BE2C (cell line): ENCODE results near the gene MESP1.

Experiments
- DNase-seq: peaks from one replicate; pipeline ENCODE4 v3.0.0-alpha.2; 2020
- H3K27me3 ChIP-seq: fragments of 250-450 bp; sonication (Bioruptor Pico); 2 replicates; pipeline ENCODE4 v1.5.1; 2020; ENCODE audit warnings: mild to moderate bottlenecking
- H3K36me3 ChIP-seq: fragments of 250-450 bp; sonication (Bioruptor Pico); 2 replicates; pipeline ENCODE4 v1.5.1; 2020; ENCODE audit warnings: mild to moderate bottlenecking
- H3K4me1 ChIP-seq: fragments of 250-450 bp; sonication (Bioruptor Pico); 2 replicates; pipeline ENCODE4 v1.5.1; 2020
- H3K4me3 ChIP-seq: 2 replicates; pipeline ENCODE4 v1.5.1; 2011; ENCODE audit warnings: low read depth, low read length
- H3K9me3 ChIP-seq: fragments of 250-450 bp; sonication (Bioruptor Pico); 2 replicates; pipeline ENCODE4 v1.5.1; 2020
- CTCF ChIP-seq: IDR thresholded peaks from 2 replicates; pipeline ENCODE4 v1.5.1; 2012; ENCODE audit warnings: mild to moderate bottlenecking, low read depth, low read length

Gene MESP1

GRCh38 chr15:89749526-89749925 is 1.5 kb downstream of the MESP1 start:
- DNase-seq, result no peak
- H3K4me1 ChIP-seq, result no peaks in the 10 kb centered on the region
- TF ChIP-seq CTCF, result no peak
- H3K27me3 ChIP-seq, result no peaks in the 10 kb centered on the region
- no peaks in the 10 kb centered on the region for H3K36me3 ChIP-seq
- no peaks in the 10 kb centered on the region for H3K9me3 ChIP-seq
- no peak overlapping the region for H3K4me3 ChIP-seq

GRCh38 chr15:89749054-89749453 is 2.0 kb downstream of the MESP1 start:
- no peak for DNase-seq
- TF ChIP-seq CTCF, result no peak
- Histone ChIP-seq H3K4me3 (no peak overlapping the region), H3K4me1 (no peaks in the 10 kb centered on the region), H3K9me3 (no peaks in the 10 kb centered on the region), H3K36me3 (no peaks in the 10 kb centered on the region), H3K27me3 (no peaks in the 10 kb centered on the region)

GRCh38 chr15:89747708-89748682 is 3.1 kb downstream of the MESP1 start:
- Histone ChIP-seq H3K4me3 (no peak overlapping the region), H3K27me3 (no peaks in the 10 kb centered on the region), H3K4me1 (no peaks in the 10 kb centered on the region), H3K9me3 (no peaks in the 10 kb centered on the region), H3K36me3 (no peaks in the 10 kb centered on the region)
- no peak for TF ChIP-seq CTCF
- DNase-seq, result no peak

- no peak for TF ChIP-seq CTCF
- peak; percentile 16 for DNase-seq
- H3K4me3 ChIP-seq, result no peak overlapping the region
- no peaks in the 10 kb centered on the region for H3K27me3 ChIP-seq
- H3K36me3 ChIP-seq, result no peaks in the 10 kb centered on the region
- H3K4me1 ChIP-seq, result no peaks in the 10 kb centered on the region
- no peaks in the 10 kb centered on the region for H3K9me3 ChIP-seq
Observed at GRCh38 chr15:89746386-89746780, 4.7 kb downstream of the MESP1 start.

GRCh38 chr15:89745768-89746167 is 5.3 kb downstream of the MESP1 start:
- Histone ChIP-seq H3K4me1 (no peaks in the 10 kb centered on the region), H3K9me3 (no peaks in the 10 kb centered on the region), H3K36me3 (no peaks in the 10 kb centered on the region), H3K4me3 (no peak overlapping the region), H3K27me3 (no peaks in the 10 kb centered on the region)
- DNase-seq, result no peak
- no peak for TF ChIP-seq CTCF

GRCh38 chr15:89745131-89745530 is 5.9 kb downstream of the MESP1 start:
- Histone ChIP-seq H3K9me3 (no peaks in the 10 kb centered on the region), H3K4me3 (no peak overlapping the region), H3K4me1 (no peaks in the 10 kb centered on the region), H3K27me3 (no peaks in the 10 kb centered on the region), H3K36me3 (no peaks in the 10 kb centered on the region)
- no peak for TF ChIP-seq CTCF
- DNase-seq, result no peak
